ENCODE measurements around the gene SNX8. TPM values are rescaled to one million over a fixed set of nuclear protein-coding genes. Genes with fewer than 3 reads are reported as not detected.

SNX8 gene
- total and polyA plus RNA-seq, 9 of the 15 experiments (the other 6 are each of a cell fraction or from before 2014, with no cell fraction given) = 2.7 to 51.6 (median 16.9) TPM

- TF ChIP-seq NFE2 (IDR thresholded peaks at IDR 0.05; ENCODE audit: low read depth) = no peak
- TF ChIP-seq HBP1 (CRISPR knock-in tag; IDR thresholded peaks at IDR 0.05) = peak; percentile 71; the same call in 1 of the 2 replicates
- TF ChIP-seq ZNF217 (CRISPR knock-in tag; IDR thresholded peaks at IDR 0.05) = no peak
- TF ChIP-seq CBX2 (IDR thresholded peaks at IDR 0.05; ENCODE audit: insufficient read depth, low read length, poor library complexity, severe bottlenecking) = no peak
- TF ChIP-seq ARID2 (IDR thresholded peaks at IDR 0.05) = no peak
- TF ChIP-seq POU5F1 (IDR thresholded peaks at IDR 0.05; ENCODE audit: borderline replicate concordance, low read depth, low read length, partially characterized antibody) = no peak
- TF ChIP-seq ZNF696 (CRISPR knock-in tag; conservative IDR thresholded peaks at IDR 0.05) = no peak
- TF ChIP-seq TOE1 (IDR thresholded peaks at IDR 0.05; ENCODE audit: borderline replicate concordance) = no peak
- TF ChIP-seq TOE1 (CRISPR knock-in tag; IDR thresholded peaks at IDR 0.05; ENCODE audit: borderline replicate concordance, low read depth) = no peak
- TF ChIP-seq SMAD4 (CRISPR knock-in tag; conservative IDR thresholded peaks at IDR 0.05) = no peak; the same call in 1 of the 2 replicates
- no peak for TF ChIP-seq CEBPG (CRISPR knock-in tag; IDR thresholded peaks at IDR 0.05)
- no peak for TF ChIP-seq CEBPG (tag; conservative IDR thresholded peaks at IDR 0.05 in 1 of 2, IDR thresholded peaks at IDR 0.05 in 1 of 2)
- TF ChIP-seq GTF2F1 (IDR thresholded peaks at IDR 0.05; ENCODE audit: low read depth, low read length) = no peak
- no peak for TF ChIP-seq IRF9 (tag; IDR thresholded peaks at IDR 0.05)
- no peak for TF ChIP-seq DDX20 (tag; IDR thresholded peaks at IDR 0.05; ENCODE audit: low read depth)
- no peak for TF ChIP-seq FOXM1 (IDR thresholded peaks at IDR 0.05; ENCODE audit: low read depth)
- 0 out of 2 replicates have a peak, but pooled peaks have one; percentile 46 for TF ChIP-seq FOXM1 (CRISPR knock-in tag; IDR thresholded peaks at IDR 0.05; ENCODE audit: low read depth)
- no peak; the same call in 1 of the 2 replicates for TF ChIP-seq ARID1B (IDR thresholded peaks at IDR 0.05)
- no peak for TF ChIP-seq DIDO1 (tag; IDR thresholded peaks at IDR 0.05; ENCODE audit: low read depth)
- no peak for TF ChIP-seq POLR3A (IDR thresholded peaks at IDR 0.05; ENCODE audit: borderline replicate concordance, extremely low read depth, insufficient read depth, insufficient read length)
These were observed 72.4 kb downstream of the SNX8 start, which contains the start of the genes MRM2 and NUDT1 (continued) for GRCh38 chr7:2241580-2242540.

Data from K562 (cell line).